ENCODE data around the gene TMEM38B. TPM values are rescaled to one million over a fixed set of nuclear protein-coding genes. Genes with fewer than 3 reads are reported as not detected.
A peak's percentile ranks its signal among the peaks of the same experiment; 100 is the strongest.

TMEM38B gene
- 10 to 100 TPM; 47.8 to 49.0 TPM for total RNA-seq
- long read RNA-seq, transcript TMEM38B-202 (6 exons, 3,525 nt), result major isoform, 89 of 107 reads
- long read RNA-seq, partial matches to known transcripts, result 4 of 107 reads
- long read RNA-seq, other reads (novel, unspliced or antisense), result 14 of 107 reads

GRCh38 chr9:105694190-105694847 lies at the start of gene TMEM38B:
TSS of gene TMEM38B (plus strand) at chr9:105694541. CDS start at chr9:105694661, 120 bp downstream.
- ATAC-seq, result peak; percentile 98 to 99
- DNase-seq, result peak; percentile 87
- intact Hi-C loops (cut with DNase I), result no loop called here

GRCh38 chr9:105646879-105647594 lies 47.3 kb upstream of the TMEM38B start:
- intact Hi-C loops (cut with DNase I), result no loop called here
- no peak for DNase-seq
- no peak for ATAC-seq

- intact Hi-C loops (cut with DNase I), result no loop called here
- ATAC-seq, result no peak
Measured at GRCh38 chr9:105647595-105648349, 46.6 kb upstream of the TMEM38B start.

GRCh38 chr9:105651806-105652205 lies 42.5 kb upstream of the TMEM38B start:
- DNase-seq (no peak), ATAC-seq (no peak)
- intact Hi-C loops (cut with DNase I), result no loop called here

More at GRCh38 chr9:105647595-105648349, 46.6 kb upstream of the TMEM38B start:
- no peak for DNase-seq

GRCh38 chr9:105656131-105656921 lies 38.0 kb upstream of the TMEM38B start:
- intact Hi-C loops (cut with DNase I), result loop anchor here (2.0 to 5.0 kb wide), 2 partner anchors 61 to 62 kb away; no protein-coding TSS in a partner anchor
- ATAC-seq, result peak; percentile 87 to 91
- peak; percentile 30 for DNase-seq

- no peak for DNase-seq
- intact Hi-C loops (cut with DNase I), result loop anchor here in 1 of 2 donors (5.0 kb wide), 1 partner anchor 59 kb away; no protein-coding TSS in a partner anchor
- ATAC-seq, result no peak
Measured at GRCh38 chr9:105658351-105658750, 36.0 kb upstream of the TMEM38B start.

GRCh38 chr9:105661011-105661410 lies 33.3 kb upstream of the TMEM38B start:
- DNase-seq (no peak), ATAC-seq (no peak)
- intact Hi-C loops (cut with DNase I), result no loop called here

- ATAC-seq, result no peak
- intact Hi-C loops (cut with DNase I), result no loop called here
Measured at GRCh38 chr9:105662184-105663104, 31.9 kb upstream of the TMEM38B start, which contains the start of gene TAL2. TSS of gene TAL2 (plus strand) at chr9:105662457. CDS start at chr9:105662497, 40 bp downstream.

GRCh38 chr9:105663914-105664313 lies 30.4 kb upstream of the TMEM38B start:
- no peak for ATAC-seq
- DNase-seq, result no peak

More at GRCh38 chr9:105662184-105663104, 31.9 kb upstream of the TMEM38B start, which contains the start of gene TAL2:
- DNase-seq, result no peak

GRCh38 chr9:105667867-105668266 lies 26.5 kb upstream of the TMEM38B start:
- intact Hi-C loops (cut with DNase I), result no loop called here
- ATAC-seq (no peak), DNase-seq (no peak)

More at GRCh38 chr9:105663914-105664313, 30.4 kb upstream of the TMEM38B start:
- intact Hi-C loops (cut with DNase I), result no loop called here

GRCh38 chr9:105670315-105670714 lies 24.0 kb upstream of the TMEM38B start:
- no peak for ATAC-seq
- DNase-seq, result no peak
- intact Hi-C loops (cut with DNase I), result no loop called here

GRCh38 chr9:105670775-105671174 lies 23.6 kb upstream of the TMEM38B start:
- ATAC-seq (no peak), DNase-seq (no peak)
- intact Hi-C loops (cut with DNase I), result no loop called here

- ATAC-seq, result no peak
- intact Hi-C loops (cut with DNase I), result no loop called here
- DNase-seq, result no peak
Measured at GRCh38 chr9:105672711-105673234, 21.6 kb upstream of the TMEM38B start.

- DNase-seq (no peak), ATAC-seq (no peak)
- intact Hi-C loops (cut with DNase I), result no loop called here
Measured at GRCh38 chr9:105673850-105674387, 20.4 kb upstream of the TMEM38B start.

GRCh38 chr9:105676351-105676923 lies 17.9 kb upstream of the TMEM38B start:
- ATAC-seq (no peak), DNase-seq (no peak)
- intact Hi-C loops (cut with DNase I), result no loop called here

- intact Hi-C loops (cut with DNase I), result no loop called here
- DNase-seq, result no peak
- no peak for ATAC-seq
Measured at GRCh38 chr9:105678163-105678562, 16.2 kb upstream of the TMEM38B start.

- intact Hi-C loops (cut with DNase I), result no loop called here
- DNase-seq (no peak), ATAC-seq (no peak)
Measured at GRCh38 chr9:105678781-105679180, 15.6 kb upstream of the TMEM38B start.
